A673 (cell line): ENCODE results near the gene C16orf54.

ENCODE experiments used
- CTCF ChIP-seq: fragments of 300-800, 200-600 bp; sonication (generic); conservative IDR thresholded peaks from 2 replicates; pipeline ENCODE4 v1.5.1; 2017; ENCODE audit warnings: low read depth, mild to moderate bottlenecking, antibody characterized with exemption, low read length, moderate library complexity, mixed read lengths
- EZH2 ChIP-seq: fragments of 200-600 bp; sonication (generic); IDR thresholded peaks from 2 replicates; pipeline ENCODE4 v1.6.1; 2017; ENCODE audit warnings: borderline replicate concordance, low read depth, mild to moderate bottlenecking, mixed read lengths, antibody characterized with exemption, low read length; ENCODE audit not compliant: poor library complexity, severe bottlenecking

- no peak for TF ChIP-seq CTCF
- TF ChIP-seq EZH2, result no peak
Measured at GRCh38 chr16:29779474-29779873, 33.7 kb upstream of the C16orf54 start.
